Measurements from ENCODE around the gene POU4F2.

POU4F2 gene

GRCh38 chr4:146634825-146635224, 3.9 kb upstream of the POU4F2 start:
- Histone ChIP-seq H3K27ac (ENCODE audit: low read depth, low read length) (no peak overlapping the region), H3K18ac (ENCODE audit: low read length) (no peak overlapping the region), H2AK5ac (ENCODE audit: low read length) (no peak overlapping the region), H3K4ac (ENCODE audit: low read depth, low read length) (no peak overlapping the region), H3K27me3 (ENCODE audit: insufficient read depth, low read length, poor library complexity) (peaks cover 59% of the 10 kb centered on the region), H3K56ac (ENCODE audit: low read length) (no peak overlapping the region), H3K9ac (ENCODE audit: low read length) (no peak overlapping the region), H3K4me1 (ENCODE audit: control insufficient read depth, low read depth, low read length) (no peaks in the 10 kb centered on the region), H3K79me2 (ENCODE audit: control insufficient read depth, insufficient read depth, low read length) (no peaks in the 10 kb centered on the region), H4K5ac (ENCODE audit: low read length) (no peak overlapping the region), H3K4me2 (ENCODE audit: low read length) (no peak overlapping the region), H3K23ac (ENCODE audit: low read length) (no peak overlapping the region), H3K36me3 (ENCODE audit: control insufficient read depth, insufficient read depth, low read length) (no peaks in the 10 kb centered on the region), H3K79me1 (ENCODE audit: low read length) (no peaks in the 10 kb centered on the region), H3K4me3 (ENCODE audit: low read length) (no peak overlapping the region), H2BK5ac (ENCODE audit: low read length) (no peak overlapping the region), H4K8ac (ENCODE audit: low read depth, low read length) (no peak overlapping the region), H2BK120ac (ENCODE audit: low read depth, low read length) (no peak overlapping the region), H2BK15ac (replicated peaks; ENCODE audit: low read depth) (no peak overlapping the region)
- no CpG with 5 or more reads among the region's 7 CpGs for WGBS (ENCODE audit: extremely low coverage, insufficient coverage, low lambda C conversion rate)
- DNase-seq = no peak

GRCh38 chr4:146637621-146638332, 916 bp upstream of the POU4F2 start:
- Histone ChIP-seq H3K79me1 (ENCODE audit: low read length) (no peaks in the 10 kb centered on the region), H3K56ac (ENCODE audit: low read length) (no peak overlapping the region), H4K8ac (ENCODE audit: low read depth, low read length) (no peak overlapping the region), H2BK120ac (ENCODE audit: low read depth, low read length) (no peak overlapping the region), H2BK15ac (replicated peaks; ENCODE audit: low read depth) (no peak overlapping the region), H3K27me3 (ENCODE audit: insufficient read depth, low read length, poor library complexity) (peaks cover 67% of the 10 kb centered on the region), H2BK5ac (ENCODE audit: low read length) (no peak overlapping the region), H3K23ac (ENCODE audit: low read length) (no peak overlapping the region), H3K27ac (ENCODE audit: low read depth, low read length) (no peak overlapping the region), H3K4ac (ENCODE audit: low read depth, low read length) (no peak overlapping the region), H3K18ac (ENCODE audit: low read length) (no peak overlapping the region), H3K9ac (ENCODE audit: low read length) (no peak overlapping the region), H2AK5ac (ENCODE audit: low read length) (no peak overlapping the region), H3K4me2 (ENCODE audit: low read length) (peak overlapping the region; percentile 56), H3K79me2 (ENCODE audit: control insufficient read depth, insufficient read depth, low read length) (no peaks in the 10 kb centered on the region), H3K36me3 (ENCODE audit: control insufficient read depth, insufficient read depth, low read length) (no peaks in the 10 kb centered on the region), H3K4me1 (ENCODE audit: control insufficient read depth, low read depth, low read length) (no peaks in the 10 kb centered on the region), H3K4me3 (ENCODE audit: low read length) (no peak overlapping the region), H4K5ac (ENCODE audit: low read length) (no peak overlapping the region)
- DNase-seq = no peak
- no CpG with 5 or more reads among the region's 35 CpGs for WGBS (ENCODE audit: extremely low coverage, insufficient coverage, low lambda C conversion rate)

- Histone ChIP-seq H3K18ac (ENCODE audit: low read length) (no peak overlapping the region), H2AK5ac (ENCODE audit: low read length) (no peak overlapping the region), H3K4me3 (ENCODE audit: low read length) (no peak overlapping the region), H3K36me3 (ENCODE audit: control insufficient read depth, insufficient read depth, low read length) (no peaks in the 10 kb centered on the region), H3K4me2 (ENCODE audit: low read length) (peak overlapping the region; percentile 56), H3K4ac (ENCODE audit: low read depth, low read length) (no peak overlapping the region), H3K27ac (ENCODE audit: low read depth, low read length) (no peak overlapping the region), H4K5ac (ENCODE audit: low read length) (no peak overlapping the region), H2BK15ac (replicated peaks; ENCODE audit: low read depth) (no peak overlapping the region), H4K8ac (ENCODE audit: low read depth, low read length) (no peak overlapping the region), H3K79me2 (ENCODE audit: control insufficient read depth, insufficient read depth, low read length) (no peaks in the 10 kb centered on the region), H3K23ac (ENCODE audit: low read length) (no peak overlapping the region), H3K9ac (ENCODE audit: low read length) (no peak overlapping the region), H3K56ac (ENCODE audit: low read length) (no peak overlapping the region), H2BK120ac (ENCODE audit: low read depth, low read length) (no peak overlapping the region), H2BK5ac (ENCODE audit: low read length) (no peak overlapping the region), H3K4me1 (ENCODE audit: control insufficient read depth, low read depth, low read length) (no peaks in the 10 kb centered on the region), H3K27me3 (ENCODE audit: insufficient read depth, low read length, poor library complexity) (peaks cover 65% of the 10 kb centered on the region), H3K79me1 (ENCODE audit: low read length) (no peaks in the 10 kb centered on the region)
- no peak for DNase-seq
- no CpG with 5 or more reads among the region's 34 CpGs for WGBS (ENCODE audit: extremely low coverage, insufficient coverage, low lambda C conversion rate)
These were observed 334 bp upstream of the POU4F2 start for GRCh38 chr4:146638333-146638785.

GRCh38 chr4:146639506-146639932, 826 bp downstream of the POU4F2 start:
- H2BK120ac ChIP-seq (ENCODE audit: low read depth, low read length) = no peak overlapping the region
- H3K23ac ChIP-seq (ENCODE audit: low read length) = no peak overlapping the region
- H3K4me1 ChIP-seq (ENCODE audit: control insufficient read depth, low read depth, low read length) = no peaks in the 10 kb centered on the region
- no peak overlapping the region for H4K8ac ChIP-seq (ENCODE audit: low read depth, low read length)
- peaks cover 56% of the 10 kb centered on the region for H3K27me3 ChIP-seq (ENCODE audit: insufficient read depth, low read length, poor library complexity)
- H3K27ac ChIP-seq (ENCODE audit: low read depth, low read length) = no peak overlapping the region
- H3K9ac ChIP-seq (ENCODE audit: low read length) = no peak overlapping the region
- no peak overlapping the region for H3K18ac ChIP-seq (ENCODE audit: low read length)
- DNase-seq = no peak
- no peak overlapping the region for H2BK15ac ChIP-seq (replicated peaks; ENCODE audit: low read depth)
- no peak overlapping the region for H2BK5ac ChIP-seq (ENCODE audit: low read length)
- no peak overlapping the region for H2AK5ac ChIP-seq (ENCODE audit: low read length)
- no peak overlapping the region for H3K4me3 ChIP-seq (ENCODE audit: low read length)
- H3K4ac ChIP-seq (ENCODE audit: low read depth, low read length) = no peak overlapping the region
- H3K79me2 ChIP-seq (ENCODE audit: control insufficient read depth, insufficient read depth, low read length) = no peaks in the 10 kb centered on the region
- no peaks in the 10 kb centered on the region for H3K79me1 ChIP-seq (ENCODE audit: low read length)
- H3K36me3 ChIP-seq (ENCODE audit: control insufficient read depth, insufficient read depth, low read length) = no peaks in the 10 kb centered on the region
- no peak overlapping the region for H4K5ac ChIP-seq (ENCODE audit: low read length)
- WGBS (ENCODE audit: extremely low coverage, insufficient coverage, low lambda C conversion rate) = no CpG with 5 or more reads among the region's 20 CpGs
- no peak overlapping the region for H3K56ac ChIP-seq (ENCODE audit: low read length)
- peak overlapping the region; percentile 20 for H3K4me2 ChIP-seq (ENCODE audit: low read length)

- WGBS (ENCODE audit: extremely low coverage, insufficient coverage, low lambda C conversion rate) = no CpG with 5 or more reads among the region's 46 CpGs
- H3K18ac ChIP-seq (ENCODE audit: low read length) = no peak overlapping the region
These were observed 1.4 kb downstream of the POU4F2 start for GRCh38 chr4:146640021-146640464.

More at GRCh38 chr4:146640021-146640464, 1.4 kb downstream of the POU4F2 start:
- DNase-seq = no peak
- Histone ChIP-seq H4K5ac (ENCODE audit: low read length) (no peak overlapping the region), H3K9ac (ENCODE audit: low read length) (no peak overlapping the region), H4K8ac (ENCODE audit: low read depth, low read length) (no peak overlapping the region), H3K79me1 (ENCODE audit: low read length) (no peaks in the 10 kb centered on the region), H3K36me3 (ENCODE audit: control insufficient read depth, insufficient read depth, low read length) (no peaks in the 10 kb centered on the region), H3K23ac (ENCODE audit: low read length) (no peak overlapping the region), H3K4ac (ENCODE audit: low read depth, low read length) (no peak overlapping the region), H3K4me2 (ENCODE audit: low read length) (no peak overlapping the region), H3K79me2 (ENCODE audit: control insufficient read depth, insufficient read depth, low read length) (no peaks in the 10 kb centered on the region), H2BK5ac (ENCODE audit: low read length) (no peak overlapping the region), H3K27ac (ENCODE audit: low read depth, low read length) (no peak overlapping the region), H2BK120ac (ENCODE audit: low read depth, low read length) (no peak overlapping the region), H3K4me1 (ENCODE audit: control insufficient read depth, low read depth, low read length) (no peaks in the 10 kb centered on the region), H2BK15ac (replicated peaks; ENCODE audit: low read depth) (no peak overlapping the region), H2AK5ac (ENCODE audit: low read length) (no peak overlapping the region), H3K27me3 (ENCODE audit: insufficient read depth, low read length, poor library complexity) (peaks cover 51% of the 10 kb centered on the region), H3K4me3 (ENCODE audit: low read length) (no peak overlapping the region), H3K56ac (ENCODE audit: low read length) (no peak overlapping the region)

Data from mesendoderm (in vitro differentiated cells).